ENCODE results near the gene PTPRM. TPM values are rescaled to one million over a fixed set of nuclear protein-coding genes. Genes with fewer than 3 reads are reported as not detected.

The PTPRM gene
- total RNA-seq, 1 experiment from 2014 or later: 14.5 TPM

- H3K4me2 ChIP-seq (ENCODE audit: low read length): no peak overlapping the region
- H3K27me3 ChIP-seq (ENCODE audit: insufficient read depth, low read length): no peaks in the 10 kb centered on the region
- no peaks in the 10 kb centered on the region for H3K9me2 ChIP-seq (ENCODE audit: insufficient read depth)
- CTCF ChIA-PET: interaction anchor here (1.1 to 1.8 kb wide), 3 partner anchors 598 to 1117 kb away, joined by 3 to 8 read pairs (median 4); no protein-coding TSS in a partner anchor
- RAD21 ChIA-PET (ENCODE audit: low non-redundant PET in 1 of 2, low total read pairs in 2 of 2, uncharacterized antibody in 2 of 2, unreplicated experiment in 2 of 2): no interaction called here
- DNase-seq (ENCODE audit: low read depth, low spot score): peak; percentile 53
- TF ChIP-seq SRF (IDR thresholded peaks at IDR 0.05; ENCODE audit: low read depth) (no peak), ZBTB33 (IDR thresholded peaks at IDR 0.05; ENCODE audit: extremely low read depth, insufficient replicate concordance, low read length) (no peak), EZH2 (IDR thresholded peaks at IDR 0.05) (no peak), POLR2A (IDR thresholded peaks at IDR 0.05; ENCODE audit: borderline replicate concordance, extremely low read depth, insufficient read depth, insufficient read length) (no peak), POLR2AphosphoS5 (IDR thresholded peaks at IDR 0.05; ENCODE audit: low read depth, low read length) (no peak), SIN3A (IDR thresholded peaks at IDR 0.05; ENCODE audit: low read depth) (no peak), TCF7L2 (IDR thresholded peaks at IDR 0.05; ENCODE audit: borderline replicate concordance, extremely low read depth, insufficient read depth, insufficient read length) (peak; percentile 92), CBX3 (IDR thresholded peaks at IDR 0.05; ENCODE audit: low read depth) (no peak), RAD21 (IDR thresholded peaks at IDR 0.05; ENCODE audit: low read depth) (peak; percentile 79), ZFX (IDR thresholded peaks at IDR 0.05) (no peak), ELF1 (IDR thresholded peaks at IDR 0.05; ENCODE audit: borderline replicate concordance, low read depth) (no peak), EZH2phosphoT487 (IDR thresholded peaks at IDR 0.05; ENCODE audit: borderline replicate concordance) (no peak), CTCF (IDR thresholded peaks at IDR 0.05 in 2 of 3, conservative IDR thresholded peaks at IDR 0.05 in 1 of 3; ENCODE audit: borderline replicate concordance in 1 of 3, insufficient read depth in 1 of 3, low read depth in 2 of 3, low read length in 2 of 3) (peak; percentile 46 to 96 (median 93); a peak in 5 of 6 replicates), YY1 (IDR thresholded peaks at IDR 0.05; ENCODE audit: extremely low read depth, insufficient replicate concordance, low read depth, low read length) (no peak), MAX (IDR thresholded peaks at IDR 0.05) (no peak)
- H3K4me3 ChIP-seq (replicated peaks in 1 of 2; ENCODE audit: low read depth in 1 of 2, low read length in 2 of 2): no peak overlapping the region
- H4K20me1 ChIP-seq (ENCODE audit: insufficient read depth): no peaks in the 10 kb centered on the region
- H3K9ac ChIP-seq (ENCODE audit: low read length): no peak overlapping the region
- no peak overlapping the region for H3K27ac ChIP-seq (ENCODE audit: low read depth, low read length)
- H3K36me3 ChIP-seq (ENCODE audit: control insufficient read depth in 1 of 2, insufficient read depth in 2 of 2, low read length in 2 of 2): no peaks in the 10 kb centered on the region
- H2AFZ ChIP-seq (ENCODE audit: low read depth, low read length, poor library complexity, severe bottlenecking): no peak overlapping the region
- intact Hi-C loops (cut with micrococcal nuclease): loop anchor here (1.0 to 10.0 kb wide), 3 partner anchors 65 to 599 kb away; no protein-coding TSS in a partner anchor
- peak; percentile 97 for ATAC-seq
- no TSS peak for BruUV-seq (replicated peaks)
- POLR2A ChIA-PET: no interaction called here
- no peaks in the 10 kb centered on the region for H3K9me3 ChIP-seq (ENCODE audit: control insufficient read depth in 1 of 2, insufficient read depth in 1 of 2, low read depth in 1 of 2, low read length in 2 of 2)
- H3K79me2 ChIP-seq (ENCODE audit: insufficient read depth, low read length): no peaks in the 10 kb centered on the region
- no peaks in the 10 kb centered on the region for H3K4me1 ChIP-seq (ENCODE audit: control insufficient read depth in 1 of 2, insufficient read depth in 2 of 2, low read length in 2 of 2)
Observed at GRCh38 chr18:8389391-8390340, 822.5 kb downstream of the PTPRM start.

Measured in HCT116 (cell line).